ENCODE data around the gene DHODH. TPM values are rescaled to one million over a fixed set of nuclear protein-coding genes. Genes with fewer than 3 reads are reported as not detected.
"Not testable (repeated sequence)": the region's sequence is repeated elsewhere in the genome, so short reads cannot be mapped to it uniquely, and the experiment has no call there.

Gene DHODH
- total and polyA plus RNA-seq, 2 experiments from 2014 or later, result 10.7 to 15.1 TPM

DNA sequence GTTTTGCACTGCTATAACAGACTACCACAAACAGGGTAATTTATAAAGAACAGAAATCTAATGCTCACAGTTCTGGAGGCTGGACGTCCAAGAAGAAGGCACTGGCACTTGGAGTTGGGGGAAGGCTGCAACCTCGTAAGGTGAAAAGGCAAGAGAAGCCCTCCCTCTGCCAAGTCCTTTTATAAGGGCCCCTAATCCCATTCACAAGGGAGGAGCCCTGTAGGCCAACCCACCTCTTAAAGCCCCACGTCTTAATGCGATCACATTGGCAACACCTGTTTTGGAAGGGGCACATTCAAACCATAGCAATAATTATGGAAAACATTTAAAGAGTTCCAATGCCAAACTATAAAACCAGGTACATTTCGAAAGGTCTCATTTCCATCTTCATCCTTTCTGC, 13.5 kb upstream of the DHODH start (continued):
- TF ChIP-seq EZH2 (IDR thresholded peaks at IDR 0.05; ENCODE audit: low read depth, unreplicated experiment) (no peak), CREB1 (CRISPR knock-in tag; IDR thresholded peaks at IDR 0.05; ENCODE audit: low read depth) (no peak), NANOG (IDR thresholded peaks at IDR 0.05; ENCODE audit: borderline replicate concordance) (no peak), ZNF114 (CRISPR knock-in tag; IDR thresholded peaks at IDR 0.05) (no peak), EZH2phosphoT487 (IDR thresholded peaks at IDR 0.05; ENCODE audit: unreplicated experiment) (no peak), POLR2AphosphoS5 (IDR thresholded peaks at IDR 0.05; ENCODE audit: low read depth) (no peak)
- TF ChIP-seq, protein P1, sequence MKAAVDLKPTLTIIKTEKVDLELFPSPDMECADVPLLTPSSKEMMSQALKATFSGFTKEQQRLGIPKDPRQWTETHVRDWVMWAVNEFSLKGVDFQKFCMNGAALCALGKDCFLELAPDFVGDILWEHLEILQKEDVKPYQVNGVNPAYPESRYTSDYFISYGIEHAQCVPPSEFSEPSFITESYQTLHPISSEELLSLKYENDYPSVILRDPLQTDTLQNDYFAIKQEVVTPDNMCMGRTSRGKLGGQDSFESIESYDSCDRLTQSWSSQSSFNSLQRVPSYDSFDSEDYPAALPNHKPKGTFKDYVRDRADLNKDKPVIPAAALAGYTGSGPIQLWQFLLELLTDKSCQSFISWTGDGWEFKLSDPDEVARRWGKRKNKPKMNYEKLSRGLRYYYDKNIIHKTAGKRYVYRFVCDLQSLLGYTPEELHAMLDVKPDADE (IDR thresholded peaks at IDR 0.05), result no peak

- H3K27me3 Mint-ChIP-seq (ENCODE audit: insufficient read depth, low read depth, poor library complexity); H3K27ac ChIP-seq (ENCODE audit: low read depth); H3K27me3 ChIP-seq (ENCODE audit: insufficient read depth); H3K27ac Mint-ChIP-seq; H3K4me2 ChIP-seq; H2AFZ ChIP-seq; H3K9me3 Mint-ChIP-seq; H3K9me2 ChIP-seq (ENCODE audit: insufficient read depth); H4K20me1 ChIP-seq (replicated peaks; ENCODE audit: insufficient read depth); H3K4me3 ChIP-seq; H3F3A ChIP-seq (replicated peaks; ENCODE audit: low read depth); H3K36me3 Mint-ChIP-seq (ENCODE audit: low read depth); H3K4me3 Mint-ChIP-seq; H3K4me1 ChIP-seq (ENCODE audit: insufficient read depth); H3K4me1 Mint-ChIP-seq; DNase-seq (ENCODE audit: low spot score); H3K36me3 ChIP-seq (ENCODE audit: insufficient read depth); ATAC-seq; H3K79me2 ChIP-seq (replicated peaks; ENCODE audit: insufficient read depth): not testable (repeated sequence)
Observed at GRCh38 chr16:71997578-71997977, 11.0 kb upstream of the DHODH start.

GRCh38 chr16:72001180-72001874, 7.2 kb upstream of the DHODH start:
- Histone ChIP-seq H3K36me3 (ENCODE audit: insufficient read depth) (no peaks in the 10 kb centered on the region), H4K20me1 (replicated peaks; ENCODE audit: insufficient read depth) (no peaks in the 10 kb centered on the region), H3K27ac (ENCODE audit: low read depth) (no peak overlapping the region), H3K27me3 (ENCODE audit: insufficient read depth) (no peaks in the 10 kb centered on the region), H3K4me1 (ENCODE audit: insufficient read depth) (no peaks in the 10 kb centered on the region), H3K79me2 (replicated peaks; ENCODE audit: insufficient read depth) (no peaks in the 10 kb centered on the region), H3K4me2 (no peak overlapping the region), H3F3A (replicated peaks; ENCODE audit: low read depth) (no peaks in the 10 kb centered on the region), H3K9me2 (ENCODE audit: insufficient read depth) (no peaks in the 10 kb centered on the region), H3K4me3 (no peak overlapping the region), H2AFZ (no peak overlapping the region)
- Mint-ChIP-seq H3K27ac (no peak overlapping the region), H3K9me3 (no peaks in the 10 kb centered on the region), H3K36me3 (ENCODE audit: low read depth) (no peaks in the 10 kb centered on the region), H3K4me1 (no peaks in the 10 kb centered on the region), H3K27me3 (ENCODE audit: insufficient read depth, low read depth, poor library complexity) (peaks cover 2% of the 10 kb centered on the region), H3K4me3 (no peak overlapping the region)
- TF ChIP-seq JUNB (IDR thresholded peaks at IDR 0.05; ENCODE audit: unreplicated experiment) (no peak), POLR2AphosphoS5 (IDR thresholded peaks at IDR 0.05; ENCODE audit: low read depth) (no peak), CREB1 (CRISPR knock-in tag; IDR thresholded peaks at IDR 0.05; ENCODE audit: low read depth) (no peak), ZNF331 (CRISPR knock-in tag; IDR thresholded peaks at IDR 0.05; ENCODE audit: low read depth) (no peak), ZNF114 (CRISPR knock-in tag; IDR thresholded peaks at IDR 0.05) (no peak), EZH2 (IDR thresholded peaks at IDR 0.05; ENCODE audit: low read depth, unreplicated experiment) (no peak)
- ATAC-seq, result no peak
- no peak for DNase-seq (ENCODE audit: low spot score)
